Endothelial cell (in vitro differentiated cells): ENCODE data around the gene PTPA. TPM values are rescaled to one million over a fixed set of nuclear protein-coding genes. Genes with fewer than 3 reads are reported as not detected.

Experiments
- DNase-seq: peaks from one replicate; pipeline ENCODE4 v3.0.0; 2021; ENCODE audit warnings: low spot score
- H3K27ac Mint-ChIP-seq: one replicate; pipeline ENCODE4 v1.8.0; 2021; ENCODE audit warnings: mixed read lengths, inconsistent platforms; ENCODE audit not compliant: unreplicated experiment
- H3K27me3 Mint-ChIP-seq: one replicate; pipeline ENCODE4 v1.8.0; 2021; ENCODE audit warnings: mild to moderate bottlenecking, moderate library complexity, mixed read lengths, inconsistent platforms; ENCODE audit not compliant: unreplicated experiment
- H3K36me3 Mint-ChIP-seq: one replicate; pipeline ENCODE4 v1.8.0; 2021; ENCODE audit warnings: mild to moderate bottlenecking, low read depth, mixed read lengths, inconsistent platforms; ENCODE audit not compliant: unreplicated experiment
- H3K4me1 Mint-ChIP-seq: one replicate; pipeline ENCODE4 v1.8.0; 2021; ENCODE audit warnings: mild to moderate bottlenecking, mixed read lengths, inconsistent platforms; ENCODE audit not compliant: unreplicated experiment
- H3K4me3 Mint-ChIP-seq: one replicate; pipeline ENCODE4 v1.8.0; 2021; ENCODE audit warnings: mild to moderate bottlenecking, mixed read lengths, inconsistent platforms; ENCODE audit not compliant: unreplicated experiment
- H3K9me3 Mint-ChIP-seq: one replicate; pipeline ENCODE4 v1.8.0; 2021; ENCODE audit warnings: mixed read lengths, inconsistent platforms; ENCODE audit not compliant: unreplicated experiment
- CTCF ChIP-seq: fragments of 200-600 bp; sonication (generic); IDR thresholded peaks from one replicate; pipeline ENCODE4 v1.5.0; 2021; ENCODE audit warnings: antibody characterized with exemption; ENCODE audit not compliant: unreplicated experiment
- total RNA-seq: library from RNA; stranded (reverse); fragmentation: NEBNext Ultra II Directional; extraction: Animal tissue kit (Norgen Biotek cat#: 25700); gene quantifications from one replicate; pipeline ENCODE4 v1.2.1, GENCODE V29; 2021; ENCODE audit not compliant: unreplicated experiment

The PTPA gene
- total RNA-seq, 1 donor from 2014 or later: 120 TPM

- Mint-ChIP-seq H3K27me3 (peaks cover 4% of the 10 kb centered on the region), H3K4me3 (peak overlapping the region; percentile 33), H3K27ac (no peak overlapping the region), H3K9me3 (no peaks in the 10 kb centered on the region), H3K4me1 (peaks cover 19% of the 10 kb centered on the region), H3K36me3 (peaks cover 18% of the 10 kb centered on the region)
- no peak for DNase-seq
- no peak for TF ChIP-seq CTCF
Measured at GRCh38 chr9:129130791-129131190, 19.6 kb downstream of the PTPA start.

- H3K27me3 Mint-ChIP-seq: peaks cover 4% of the 10 kb centered on the region
- H3K4me1 Mint-ChIP-seq: peaks cover 15% of the 10 kb centered on the region
- no peak overlapping the region for H3K27ac Mint-ChIP-seq
- H3K4me3 Mint-ChIP-seq: no peak overlapping the region
- DNase-seq: peak; percentile 90
- H3K36me3 Mint-ChIP-seq: peaks cover 18% of the 10 kb centered on the region
- TF ChIP-seq CTCF: peak; percentile 94
- H3K9me3 Mint-ChIP-seq: no peaks in the 10 kb centered on the region
Measured at GRCh38 chr9:129131300-129132145, 20.3 kb downstream of the PTPA start.

- Mint-ChIP-seq H3K4me1 (peaks cover 6% of the 10 kb centered on the region), H3K27me3 (peaks cover 2% of the 10 kb centered on the region)
- no peak for TF ChIP-seq CTCF
Measured at GRCh38 chr9:129133082-129133481, 21.9 kb downstream of the PTPA start.

GRCh38 chr9:129135476-129135875, 24.3 kb downstream of the PTPA start:
- TF ChIP-seq CTCF: no peak
- H3K4me3 Mint-ChIP-seq: no peak overlapping the region

More at GRCh38 chr9:129133082-129133481, 21.9 kb downstream of the PTPA start:
- Mint-ChIP-seq H3K27ac (no peak overlapping the region), H3K4me3 (no peak overlapping the region), H3K36me3 (peaks cover 23% of the 10 kb centered on the region), H3K9me3 (no peaks in the 10 kb centered on the region)
- no peak for DNase-seq

GRCh38 chr9:129136446-129137035, 25.3 kb downstream of the PTPA start:
- no peak overlapping the region for H3K27ac Mint-ChIP-seq
- peaks cover 7% of the 10 kb centered on the region for H3K27me3 Mint-ChIP-seq
- DNase-seq: no peak
- H3K36me3 Mint-ChIP-seq: peaks cover 21% of the 10 kb centered on the region
- H3K4me1 Mint-ChIP-seq: peaks cover 29% of the 10 kb centered on the region
- H3K9me3 Mint-ChIP-seq: no peaks in the 10 kb centered on the region
- H3K4me3 Mint-ChIP-seq: no peak overlapping the region
- no peak for TF ChIP-seq CTCF

More at GRCh38 chr9:129135476-129135875, 24.3 kb downstream of the PTPA start:
- DNase-seq: no peak
- Mint-ChIP-seq H3K27me3 (peaks cover 7% of the 10 kb centered on the region), H3K9me3 (no peaks in the 10 kb centered on the region), H3K36me3 (peaks cover 26% of the 10 kb centered on the region), H3K27ac (no peak overlapping the region), H3K4me1 (peaks cover 21% of the 10 kb centered on the region)
